ENCODE data around the gene CMTM5.
"Not testable (repeated sequence)": the region's sequence is repeated elsewhere in the genome, so short reads cannot be mapped to it uniquely, and the experiment has no call there.

CMTM5 gene

DNA sequence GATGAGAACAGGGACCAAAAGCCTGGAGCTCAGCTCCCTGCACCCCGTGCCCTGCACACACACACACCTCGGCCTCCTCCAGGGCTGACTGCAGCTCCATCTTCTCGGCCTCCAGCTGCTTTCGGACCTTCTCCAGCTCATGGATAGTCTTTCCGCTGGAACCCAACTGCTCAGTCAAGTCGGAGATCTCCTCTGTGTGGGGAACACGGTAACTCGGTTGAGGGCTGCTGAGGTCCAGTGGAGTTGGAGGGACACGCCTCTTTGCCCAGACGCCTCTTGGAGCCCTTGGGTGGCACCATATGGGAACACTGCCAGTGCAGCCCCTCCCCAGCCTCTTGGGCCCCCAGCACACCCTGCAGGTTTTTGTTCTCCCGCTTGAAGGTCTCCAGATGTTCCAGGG lies 40.0 kb downstream of the CMTM5 start:
- DNase-seq, result no peak

DNA sequence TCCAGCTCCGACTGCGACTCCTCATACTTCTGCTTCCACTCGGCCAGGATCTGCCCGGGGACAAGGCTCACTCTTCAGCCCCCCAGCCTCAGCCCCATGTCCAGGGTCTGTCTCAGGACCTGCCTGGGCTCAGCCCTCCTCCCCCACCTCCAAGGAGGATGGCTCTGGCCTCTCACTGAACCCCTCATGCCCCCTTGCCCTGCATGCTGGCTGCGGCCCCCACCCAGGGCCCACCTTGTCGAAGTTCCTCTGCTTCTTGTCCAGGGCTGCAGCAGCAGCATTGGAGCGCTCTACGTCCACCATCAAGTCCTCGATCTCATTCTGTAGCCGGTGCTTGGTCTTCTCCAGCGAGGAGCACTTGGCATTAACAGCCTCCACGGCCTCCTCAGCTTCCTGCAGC lies 40.4 kb downstream of the CMTM5 start:
- not testable (repeated sequence) for DNase-seq

DNA sequence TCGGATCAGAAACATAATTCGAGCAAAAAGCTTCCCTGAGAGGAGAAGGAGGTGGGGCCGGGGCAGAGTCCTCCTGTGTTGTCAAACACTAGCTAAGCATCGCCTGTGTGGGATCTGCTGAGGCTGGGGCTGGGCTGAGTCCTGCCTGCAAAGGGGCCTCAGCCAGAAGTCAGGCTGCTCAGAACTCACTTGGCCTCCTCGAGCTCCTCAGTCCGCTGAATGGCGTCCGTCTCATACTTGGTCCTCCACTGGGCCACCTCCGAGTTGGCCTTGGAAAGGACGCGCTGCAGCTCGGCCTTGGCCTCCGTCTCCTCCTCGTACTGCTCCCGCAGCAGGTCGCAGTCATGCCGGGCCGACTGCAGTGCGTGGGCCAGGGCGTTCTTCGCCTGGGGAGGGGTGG lies 41.2 kb downstream of the CMTM5 start:
- DNase-seq, result no peak

DNA sequence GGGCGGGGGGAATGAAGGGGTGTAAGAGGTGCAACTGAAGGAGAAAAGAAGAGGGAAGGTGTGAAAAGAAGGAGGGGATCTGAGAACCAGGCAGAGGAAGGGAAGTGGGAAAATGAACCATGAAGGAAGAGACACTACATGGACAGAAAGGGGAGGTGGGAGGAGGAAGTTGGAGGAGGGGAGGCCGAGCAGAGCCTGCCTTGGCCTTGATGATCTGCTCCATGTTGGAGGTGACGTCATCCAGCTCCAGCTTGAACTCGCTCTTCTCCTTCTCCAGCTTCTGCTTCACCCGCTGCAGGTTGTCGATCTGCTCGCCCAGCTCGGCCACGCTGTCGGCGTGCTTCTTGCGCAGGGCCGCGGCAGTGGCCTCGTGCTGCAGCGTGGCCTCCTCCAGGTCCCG lies 42.8 kb downstream of the CMTM5 start:
- DNase-seq, result not testable (repeated sequence)

DNA sequence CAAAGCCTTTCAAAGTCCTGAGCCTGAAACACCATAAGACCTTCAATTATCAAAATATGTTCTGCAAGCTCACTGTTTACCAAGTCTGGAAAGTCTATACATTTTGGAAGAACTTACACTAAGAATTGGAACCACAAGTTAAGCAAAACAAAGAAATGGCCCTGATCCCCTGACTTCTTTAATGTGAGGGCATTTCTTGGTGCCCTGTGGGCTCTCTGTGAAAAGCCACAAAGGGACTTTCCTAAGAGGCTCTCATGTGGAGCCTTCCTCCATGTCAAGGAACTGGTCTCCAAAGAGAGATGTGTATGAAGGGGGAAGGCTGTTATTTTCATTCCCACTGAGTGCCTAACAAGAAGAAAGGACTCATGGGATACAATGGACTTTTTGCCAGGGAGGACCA lies 44.7 kb downstream of the CMTM5 start:
- DNase-seq, result no peak

DNA sequence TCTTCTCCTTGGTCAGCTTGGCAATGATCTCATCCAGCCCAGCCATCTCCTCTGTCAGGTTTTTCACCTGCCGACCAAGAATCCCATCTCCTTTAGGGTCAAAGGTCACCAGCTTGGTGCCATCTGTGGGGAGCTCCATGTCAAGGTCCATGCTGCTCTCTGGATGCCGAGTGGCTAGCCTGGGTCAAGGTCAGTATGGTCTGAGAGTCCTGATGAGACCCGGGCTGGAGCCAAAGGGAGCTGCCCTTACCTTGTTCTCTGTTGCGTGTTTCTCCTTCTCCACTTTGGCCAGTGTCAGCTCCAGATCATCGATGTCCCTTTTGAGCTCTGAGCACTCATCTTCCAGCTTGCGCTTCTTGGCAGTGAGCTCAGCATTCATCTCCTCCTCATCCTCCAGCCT lies 46.8 kb downstream of the CMTM5 start:
- DNase-seq, result no peak

DNA sequence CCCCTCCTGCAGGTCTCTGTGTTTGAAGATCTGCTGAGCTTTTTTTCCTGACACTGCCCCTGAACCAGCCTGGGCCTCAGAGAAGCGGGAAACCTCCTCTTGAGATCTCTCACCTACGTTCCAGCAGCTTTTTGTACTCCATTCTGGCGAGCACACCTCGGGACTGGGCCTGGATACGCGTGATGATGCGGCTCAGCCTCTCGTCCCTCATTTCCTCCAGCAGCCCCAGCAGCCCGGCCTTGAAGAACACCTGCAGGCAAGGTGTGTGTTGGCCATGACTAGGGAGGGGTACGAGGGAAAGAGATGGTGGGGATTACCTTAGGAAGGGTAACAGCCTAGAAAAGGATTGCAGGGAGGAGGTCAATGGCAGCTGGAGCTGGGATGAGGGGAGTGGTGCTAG lies 48.3 kb downstream of the CMTM5 start:
- no peak for DNase-seq

DNA sequence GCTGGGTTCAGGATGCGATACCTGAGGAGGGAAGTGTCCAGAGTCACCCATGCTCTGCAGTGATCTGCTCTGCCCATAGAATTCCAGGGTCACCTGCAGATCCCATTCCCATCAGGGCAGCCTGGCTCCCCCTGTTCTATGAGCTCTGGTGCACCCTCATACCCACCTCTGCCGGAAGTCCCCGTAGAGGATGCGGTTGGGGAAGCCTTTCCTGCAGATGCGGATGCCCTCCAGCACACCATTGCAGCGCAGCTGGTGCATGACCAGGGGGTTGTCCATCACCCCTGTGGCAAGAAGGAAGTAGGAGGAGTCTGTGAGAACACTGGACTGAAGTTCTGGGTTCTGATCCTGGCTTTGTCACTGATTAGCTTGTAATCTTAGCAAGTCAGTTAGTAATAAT lies 49.0 kb downstream of the CMTM5 start:
- not testable (repeated sequence) for DNase-seq

DNA sequence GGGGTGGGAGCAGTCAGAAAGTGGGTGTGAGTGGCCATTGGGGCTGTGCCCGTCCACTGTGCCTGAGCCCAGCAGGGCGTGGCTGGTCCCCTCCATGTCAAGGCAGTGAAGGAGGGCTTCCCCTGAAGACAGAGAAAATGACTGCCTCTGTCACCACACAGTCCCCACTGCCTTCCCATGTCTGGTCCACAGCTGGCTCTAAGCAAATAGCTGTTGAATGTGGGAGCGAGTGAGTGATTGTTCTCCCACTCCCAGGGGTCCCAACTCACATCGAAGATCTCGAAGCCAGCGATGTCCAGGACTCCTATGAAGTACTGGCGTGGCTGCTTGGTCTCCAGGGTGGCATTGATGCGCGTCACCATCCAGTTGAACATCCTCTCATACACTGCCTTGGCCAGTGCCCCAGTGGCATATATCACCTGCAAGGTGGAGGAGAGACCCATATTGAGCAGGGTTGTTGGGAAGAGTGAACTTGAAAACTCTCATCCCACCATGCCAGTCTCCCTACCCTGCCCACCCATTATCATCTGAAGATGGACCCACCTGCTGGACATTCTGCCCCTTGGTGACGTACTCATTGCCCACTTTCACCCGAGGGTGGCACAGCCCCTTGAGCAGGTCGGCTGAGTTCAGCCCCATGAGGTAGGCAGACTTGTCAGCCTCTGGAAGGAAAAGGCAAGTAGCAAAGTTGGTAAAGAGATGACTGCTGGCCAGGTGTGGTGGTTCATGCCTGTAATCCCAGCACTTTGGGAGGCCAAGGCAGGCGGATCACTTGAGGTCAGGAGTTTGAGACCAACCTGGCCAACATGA lies 52.0 kb downstream of the CMTM5 start:
- DNase-seq, result no peak

Measured in CD4-positive, alpha-beta T cell treated with Interleukin-12 subunit alpha and Interleukin-12 subunit beta, for 1 hour (primary cell).